Esophagus muscularis mucosa (tissue), 4 donors: ENCODE results near the gene ACER3. TPM values are rescaled to one million over a fixed set of nuclear protein-coding genes. Genes with fewer than 3 reads are reported as not detected.

ENCODE experiments used
- DNase-seq: peaks from one replicate; pipeline ENCODE4 v3.0.0-alpha.2; 2017; ENCODE audit errors: extremely low spot score
- H3K27ac ChIP-seq, 4 donors: fragments of 200-600 bp; sonication (generic); replicated peaks in 1 of 4; 1 replicate in 3 of 4; 2 replicates in 1 of 4; pipeline ENCODE4 v1.5.1; 2016 to 2019; ENCODE audit warnings: mild to moderate bottlenecking in 1 of 4
- H3K27me3 ChIP-seq, 4 donors: fragments of 200-600 bp; sonication (generic); one replicate each; pipeline versions ENCODE4 v1.5.1 to v1.6.0; 2016 to 2019
- H3K36me3 ChIP-seq, 4 donors: fragments of 200-600 bp; sonication (generic); one replicate each; pipeline ENCODE4 v1.5.1; 2016 to 2019
- H3K4me1 ChIP-seq, 4 donors: fragments of 200-600 bp; sonication (generic); one replicate each; pipeline ENCODE4 v1.5.1; 2016 to 2019
- H3K4me3 ChIP-seq, 4 donors: fragments of 200-600 bp; sonication (generic); 1 replicate in 2 of 4; 2 replicates in 2 of 4; pipeline ENCODE4 v1.5.1; 2016 to 2019; ENCODE audit warnings: mild to moderate bottlenecking in 4 of 4, moderate library complexity in 1 of 4
- H3K9me3 ChIP-seq, 4 donors: fragments of 200-600 bp; sonication (generic); 1 replicate in 3 of 4; 2 replicates in 1 of 4; pipeline ENCODE4 v1.5.1; 2016 to 2019
- EP300 ChIP-seq: sonication (generic); formaldehyde crosslinking; IDR thresholded peaks from one replicate; pipeline ENCODE4 v1.6.1; 2017; ENCODE audit warnings: antibody characterized with exemption
- POLR2A ChIP-seq: fragments of 450-650 bp; IDR thresholded peaks from one replicate; pipeline ENCODE4 v1.6.1; 2017; ENCODE audit warnings: antibody characterized with exemption, moderate library complexity, mild to moderate bottlenecking, low read depth
- POLR2AphosphoS5 ChIP-seq, 2 donors: sonication (generic); formaldehyde crosslinking; IDR thresholded peaks; one replicate each; pipeline ENCODE4 v1.6.1; 2017; ENCODE audit warnings: antibody characterized with exemption in 2 of 2
- WGBS: methylation state at CpG from one replicate; pipeline ENCODE4 v1.1.5; 2018; 5-methylcytosine and 5-hydroxymethylcytosine counted together
- intact Hi-C: fragments of 100-400 bp; cut with DNase I; formaldehyde crosslinking; loops from one replicate; pipeline ENCODE4 v1.15.1; 2023
- total RNA-seq, 4 donors: library from RNA; depleted of rRNA; stranded (reverse); fragments of >200 nt; gene quantifications; one replicate each; pipeline versions ENCODE4 v1.1.0 to v1.2.1, GENCODE V29; 2016
- TF ChIP-seq, protein P1 (sequence below), 3 experiments: fragments of 200-600 bp in 2 of 3; fragments of 450-650 bp in 1 of 3; sonication (generic) in 2 of 3; IDR thresholded peaks; one replicate each; pipeline ENCODE4 v1.5.1; 2017 to 2019; ENCODE audit warnings: antibody characterized with exemption in 3 of 3, mild to moderate bottlenecking in 2 of 3, moderate library complexity in 1 of 3

The ACER3 gene
- total RNA-seq, 4 donors from 2014 or later, result 10.5 to 12.8 (median 11.2) TPM

DNA sequence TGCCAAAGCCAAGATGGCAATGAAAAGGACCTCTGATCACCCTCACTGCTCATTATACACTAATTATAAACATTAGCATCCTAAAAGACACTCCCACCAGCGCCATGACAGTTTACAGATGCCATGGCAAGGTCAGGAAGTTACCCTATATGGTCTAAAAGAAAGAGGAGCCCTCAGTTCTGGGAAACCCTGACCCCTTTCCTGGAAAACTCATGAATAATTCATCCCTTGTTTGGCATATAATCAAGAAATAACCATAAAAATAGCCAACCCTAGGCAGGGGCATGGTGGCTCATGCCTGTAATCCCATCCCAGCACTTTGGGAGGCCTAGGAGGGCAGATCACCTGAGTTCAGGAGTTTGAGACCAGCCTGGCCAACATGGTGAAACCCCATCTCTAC, 193.4 kb downstream of the ACER3 start:
- no peak for DNase-seq
- intact Hi-C loops, result no loop called here
- Histone ChIP-seq H3K4me3 (no peak overlapping the region), H3K4me1 (no peaks in the 10 kb centered on the region), H3K27me3 (no peaks in the 10 kb centered on the region), H3K27ac (no peak overlapping the region), H3K36me3 (no peaks in the 10 kb centered on the region), H3K9me3 (peaks cover 0 to 20% (median 14%) of the 10 kb centered on the region in 4 donors)
- 84% methylated on average over 1 of the region's 1 CpG for WGBS
- TF ChIP-seq POLR2AphosphoS5 (IDR thresholded peaks at IDR 0.05) (no peak), POLR2A (no peak), EP300 (no peak)
- TF ChIP-seq, protein P1, sequence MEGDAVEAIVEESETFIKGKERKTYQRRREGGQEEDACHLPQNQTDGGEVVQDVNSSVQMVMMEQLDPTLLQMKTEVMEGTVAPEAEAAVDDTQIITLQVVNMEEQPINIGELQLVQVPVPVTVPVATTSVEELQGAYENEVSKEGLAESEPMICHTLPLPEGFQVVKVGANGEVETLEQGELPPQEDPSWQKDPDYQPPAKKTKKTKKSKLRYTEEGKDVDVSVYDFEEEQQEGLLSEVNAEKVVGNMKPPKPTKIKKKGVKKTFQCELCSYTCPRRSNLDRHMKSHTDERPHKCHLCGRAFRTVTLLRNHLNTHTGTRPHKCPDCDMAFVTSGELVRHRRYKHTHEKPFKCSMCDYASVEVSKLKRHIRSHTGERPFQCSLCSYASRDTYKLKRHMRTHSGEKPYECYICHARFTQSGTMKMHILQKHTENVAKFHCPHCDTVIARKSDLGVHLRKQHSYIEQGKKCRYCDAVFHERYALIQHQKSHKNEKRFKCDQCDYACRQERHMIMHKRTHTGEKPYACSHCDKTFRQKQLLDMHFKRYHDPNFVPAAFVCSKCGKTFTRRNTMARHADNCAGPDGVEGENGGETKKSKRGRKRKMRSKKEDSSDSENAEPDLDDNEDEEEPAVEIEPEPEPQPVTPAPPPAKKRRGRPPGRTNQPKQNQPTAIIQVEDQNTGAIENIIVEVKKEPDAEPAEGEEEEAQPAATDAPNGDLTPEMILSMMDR (IDR thresholded peaks at IDR 0.05), result no peak

DNA sequence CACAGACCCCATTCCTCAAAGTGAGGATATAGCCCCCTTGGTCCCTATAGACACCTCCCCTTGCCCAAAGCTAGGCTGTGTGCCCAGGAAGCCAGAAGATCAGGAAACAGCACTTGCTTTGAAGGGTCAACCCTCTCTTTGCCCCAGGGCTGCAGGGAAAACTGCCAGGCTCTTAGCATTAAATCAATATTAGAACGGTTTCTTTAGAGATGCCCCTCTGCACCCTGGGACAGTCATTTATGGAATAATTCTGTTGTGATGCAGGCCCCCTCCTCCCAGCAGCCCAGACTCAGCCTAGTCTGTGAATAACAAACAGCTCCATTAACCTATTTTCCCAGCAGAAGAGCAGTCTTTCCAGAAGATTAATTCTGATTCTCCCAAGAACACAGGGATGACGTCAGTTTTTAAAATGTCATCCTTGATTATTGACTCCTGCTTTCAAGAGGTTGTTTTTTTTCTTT, 194.4 kb downstream of the ACER3 start:
- Histone ChIP-seq H3K27ac (no peak overlapping the region), H3K4me1 (no peaks in the 10 kb centered on the region), H3K36me3 (no peaks in the 10 kb centered on the region), H3K4me3 (no peak overlapping the region), H3K9me3 (peaks cover 0 to 20% (median 14%) of the 10 kb centered on the region in 4 donors), H3K27me3 (no peaks in the 10 kb centered on the region)
- 78% methylated on average over 2 of the region's 2 CpGs for WGBS
- no peak for DNase-seq
- intact Hi-C loops, result no loop called here
- TF ChIP-seq POLR2AphosphoS5 (IDR thresholded peaks at IDR 0.05) (no peak), POLR2A (no peak), EP300 (no peak)
- TF ChIP-seq, protein P1 (IDR thresholded peaks at IDR 0.05), result no peak

DNA sequence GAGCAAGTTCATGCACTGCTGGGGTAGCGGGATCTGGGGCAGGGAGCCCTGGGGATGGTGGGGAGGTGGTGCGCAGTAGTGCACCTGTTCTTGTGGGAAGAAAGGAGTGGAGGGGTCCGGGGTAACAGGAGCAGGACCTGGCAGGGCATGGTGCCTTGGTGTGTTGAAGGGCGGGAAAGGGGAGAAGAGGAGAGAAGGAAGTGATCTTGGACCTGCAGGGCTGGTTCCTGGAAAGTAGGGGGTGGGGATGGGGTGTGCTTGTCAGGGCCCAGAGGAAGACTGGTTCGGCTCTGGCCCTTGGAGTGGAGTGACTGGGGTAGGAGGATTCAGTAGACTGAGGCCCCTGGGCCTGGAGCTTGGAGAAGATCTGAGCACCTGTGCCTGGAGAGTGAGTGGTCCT, 195.2 kb downstream of the ACER3 start:
- intact Hi-C loops, result no loop called here
- WGBS, result 92% methylated on average over 5 of the region's 5 CpGs
- no peaks in the 10 kb centered on the region for H3K27me3 ChIP-seq
- H3K4me1 ChIP-seq, result no peaks in the 10 kb centered on the region
- no peak overlapping the region for H3K4me3 ChIP-seq
- peaks cover 0 to 20% (median 14%) of the 10 kb centered on the region in 4 donors for H3K9me3 ChIP-seq
- H3K27ac ChIP-seq, result no peak overlapping the region
- H3K36me3 ChIP-seq, result no peaks in the 10 kb centered on the region
- no peak for DNase-seq
- TF ChIP-seq EP300 (no peak), POLR2A (no peak), POLR2AphosphoS5 (IDR thresholded peaks at IDR 0.05) (no peak)
- TF ChIP-seq, protein P1 (IDR thresholded peaks at IDR 0.05), result no peak

DNA sequence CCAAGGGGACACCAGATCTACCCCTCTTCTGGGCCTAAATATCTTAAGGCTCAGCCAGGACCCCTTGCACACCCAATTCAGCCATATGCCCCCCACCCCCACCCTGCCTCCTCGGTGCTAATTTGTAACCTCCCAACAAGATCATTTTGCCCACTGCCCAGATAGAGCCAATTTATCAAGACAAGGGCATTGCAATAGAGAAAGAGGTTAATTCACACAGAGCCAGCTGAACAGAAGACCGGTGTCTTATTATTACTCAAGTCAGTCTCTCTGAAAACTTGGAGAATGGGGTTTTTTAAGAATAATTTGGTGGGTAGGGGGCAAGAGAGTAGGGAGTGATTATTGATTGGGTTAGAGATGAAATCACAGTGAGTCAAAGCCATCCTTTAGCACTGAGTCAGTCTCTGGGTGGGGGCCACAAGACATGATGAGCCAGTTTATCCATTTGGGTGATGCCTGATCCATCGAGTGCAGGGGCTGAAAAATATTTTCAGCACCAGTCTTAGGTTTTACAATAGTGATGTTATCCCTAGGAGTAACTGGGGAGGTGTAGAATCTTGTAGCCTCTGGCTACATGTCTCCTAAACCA, 196.2 kb downstream of the ACER3 start:
- no peak overlapping the region for H3K27ac ChIP-seq
- no peaks in the 10 kb centered on the region for H3K27me3 ChIP-seq
- intact Hi-C loops, result no loop called here
- no peak for TF ChIP-seq POLR2AphosphoS5 (IDR thresholded peaks at IDR 0.05)
- TF ChIP-seq, protein P1 (IDR thresholded peaks at IDR 0.05), result no peak
- TF ChIP-seq POLR2A, result no peak
- no peak for TF ChIP-seq EP300
- no peak for DNase-seq
- no peak overlapping the region for H3K4me3 ChIP-seq
- no peaks in the 10 kb centered on the region for H3K4me1 ChIP-seq
- peaks cover 0 to 20% (median 14%) of the 10 kb centered on the region in 4 donors for H3K9me3 ChIP-seq
- H3K36me3 ChIP-seq, result no peaks in the 10 kb centered on the region
- WGBS, result 91% methylated on average over 3 of the region's 3 CpGs
